Ascending aorta (tissue), 2 donors: ENCODE data around the gene CSMD2. TPM values are rescaled to one million over a fixed set of nuclear protein-coding genes. Genes with fewer than 3 reads are reported as not detected.

Source experiments
- DNase-seq, 2 donors: peaks; one replicate each; pipeline ENCODE4 v3.0.0-alpha.2; 2019; ENCODE audit warnings: low spot score in 2 of 2
- H3K27ac ChIP-seq, 2 donors: fragments of 200-600 bp; sonication (generic); one replicate each; pipeline ENCODE4 v1.5.1; 2016 to 2017; ENCODE audit warnings: mild to moderate bottlenecking in 1 of 2
- H3K27me3 ChIP-seq: fragments of 200-600 bp; sonication (generic); one replicate; pipeline ENCODE4 v1.5.1; 2017
- H3K36me3 ChIP-seq, 2 donors: fragments of 200-600 bp; sonication (generic); one replicate each; pipeline ENCODE4 v1.5.1; 2016
- H3K4me1 ChIP-seq, 2 donors: fragments of 200-600 bp; sonication (generic); one replicate each; pipeline ENCODE4 v1.5.1; 2016 to 2017; ENCODE audit warnings: mild to moderate bottlenecking in 1 of 2
- H3K4me3 ChIP-seq, 2 donors: fragments of 200-600 bp; sonication (generic); one replicate each; pipeline ENCODE4 v1.5.1; 2016 to 2017; ENCODE audit warnings: mild to moderate bottlenecking in 1 of 2
- H3K9me3 ChIP-seq, 2 donors: fragments of 200-600 bp; sonication (generic); one replicate each; pipeline ENCODE4 v1.5.1; 2016
- CTCF ChIP-seq, 3 experiments: fragments of 200-600 bp in 2 of 3; fragments of 450-650 bp in 1 of 3; sonication (generic) in 2 of 3; IDR thresholded peaks; one replicate each; pipeline ENCODE4 v1.5.1; 2016 to 2019; ENCODE audit warnings: antibody characterized with exemption in 3 of 3, mild to moderate bottlenecking in 1 of 3, moderate library complexity in 1 of 3
- intact Hi-C: fragments of 100-400 bp; cut with DNase I; formaldehyde crosslinking; loops from one replicate; pipeline ENCODE4 v1.15.1; 2023
- total RNA-seq: library from RNA; depleted of rRNA; stranded (reverse); fragments of >200 nt; gene quantifications from one replicate; pipeline ENCODE4 v1.1.0, GENCODE V29; 2016

CSMD2 gene
- total RNA-seq, 1 donor from 2014 or later, result 10.9 TPM

- no peak for TF ChIP-seq CTCF (IDR thresholded peaks at IDR 0.05)
- H3K27me3 ChIP-seq, result no peaks in the 10 kb centered on the region
- intact Hi-C loops, result no loop called here
- no peaks in the 10 kb centered on the region for H3K9me3 ChIP-seq
- H3K27ac ChIP-seq, result no peak overlapping the region
- H3K4me1 ChIP-seq, result peaks cover 0 to 12% of the 10 kb centered on the region in 2 donors
- DNase-seq, result no peak
- H3K4me3 ChIP-seq, result no peak overlapping the region
- no peaks in the 10 kb centered on the region for H3K36me3 ChIP-seq
Measured at GRCh38 chr1:33468011-33468410, 697.0 kb downstream of the CSMD2 start.

- H3K27ac ChIP-seq, result no peak overlapping the region
Measured at GRCh38 chr1:33466159-33466558, 698.9 kb downstream of the CSMD2 start.

GRCh38 chr1:33465316-33465715 is 699.7 kb downstream of the CSMD2 start:
- DNase-seq, result no peak
- H3K27me3 ChIP-seq, result no peaks in the 10 kb centered on the region
- H3K4me1 ChIP-seq, result peaks cover 5 to 17% of the 10 kb centered on the region in 2 donors
- no peak overlapping the region for H3K27ac ChIP-seq
- intact Hi-C loops, result no loop called here
- no peaks in the 10 kb centered on the region for H3K36me3 ChIP-seq
- H3K4me3 ChIP-seq, result no peak overlapping the region
- TF ChIP-seq CTCF (IDR thresholded peaks at IDR 0.05), result no peak
- H3K9me3 ChIP-seq, result no peaks in the 10 kb centered on the region

More at GRCh38 chr1:33466159-33466558, 698.9 kb downstream of the CSMD2 start:
- intact Hi-C loops, result no loop called here
- Histone ChIP-seq H3K36me3 (no peaks in the 10 kb centered on the region), H3K4me3 (no peak overlapping the region), H3K9me3 (no peaks in the 10 kb centered on the region), H3K4me1 (peaks cover 5 to 9% of the 10 kb centered on the region in 2 donors), H3K27me3 (no peaks in the 10 kb centered on the region)
- TF ChIP-seq CTCF (IDR thresholded peaks at IDR 0.05), result no peak
- DNase-seq, result no peak

- H3K4me3 ChIP-seq, result no peak overlapping the region
- intact Hi-C loops, result no loop called here
- H3K27me3 ChIP-seq, result no peaks in the 10 kb centered on the region
- no peak for TF ChIP-seq CTCF (IDR thresholded peaks at IDR 0.05)
- no peaks in the 10 kb centered on the region for H3K9me3 ChIP-seq
- DNase-seq, result no peak
- H3K36me3 ChIP-seq, result no peaks in the 10 kb centered on the region
- no peak overlapping the region for H3K27ac ChIP-seq
- H3K4me1 ChIP-seq, result peaks cover 5 to 23% of the 10 kb centered on the region in 2 donors
Measured at GRCh38 chr1:33464552-33464951, 700.5 kb downstream of the CSMD2 start.

Other genes with a start within 250 kb of the CSMD2 start
- gene C1orf94, start 11.7 kb upstream of the CSMD2 start, total RNA-seq, result not detected